A673 (cell line): ENCODE results near the gene CALCR.

Experiments used
- CTCF ChIP-seq: fragments of 300-800, 200-600 bp; sonication (generic); conservative IDR thresholded peaks from 2 replicates; pipeline ENCODE4 v1.5.1; 2017; ENCODE audit warnings: low read depth, mild to moderate bottlenecking, antibody characterized with exemption, low read length, moderate library complexity, mixed read lengths
- EZH2 ChIP-seq: fragments of 200-600 bp; sonication (generic); IDR thresholded peaks from 2 replicates; pipeline ENCODE4 v1.6.1; 2017; ENCODE audit warnings: borderline replicate concordance, low read depth, mild to moderate bottlenecking, mixed read lengths, antibody characterized with exemption, low read length; ENCODE audit not compliant: poor library complexity, severe bottlenecking

GRCh38 chr7:93475811-93476210 lies 98.7 kb downstream of the CALCR start:
- TF ChIP-seq CTCF (no peak), EZH2 (no peak)
